GM23338 (cell line): ENCODE measurements around the gene CREB3L2. TPM values are rescaled to one million over a fixed set of nuclear protein-coding genes. Genes with fewer than 3 reads are reported as not detected.

Source experiments
- ATAC-seq: fragments of 200-7000 bp; cut with Tn5 transposase; 3 replicates; pipeline ENCODE4 v1.9.1; 2020
- DNase-seq: peaks from one replicate; pipeline ENCODE4 v3.0.0-alpha.2; 2015; ENCODE audit warnings: low spot score
- H2AFZ ChIP-seq: fragments of 200-600 bp; sonication (generic); 2 replicates; pipeline ENCODE4 v1.8.0; 2016; ENCODE audit warnings: antibody characterized with exemption, mild to moderate bottlenecking, moderate library complexity
- H3F3A ChIP-seq: fragments of 200-600 bp; sonication (generic); replicated peaks from 2 replicates; pipeline ENCODE4 v1.8.0; 2017; ENCODE audit warnings: antibody characterized with exemption, mixed run types, low read depth
- H3K27ac ChIP-seq: fragments of 200-600 bp; sonication (generic); 2 replicates; pipeline ENCODE4 v1.6.1; 2016; ENCODE audit warnings: low read depth
- H3K27me3 ChIP-seq: fragments of 200-600 bp; sonication (generic); 2 replicates; pipeline ENCODE4 v1.8.0; 2016; ENCODE audit warnings: mild to moderate bottlenecking, mixed run types, moderate library complexity; ENCODE audit not compliant: insufficient read depth
- H3K36me3 ChIP-seq: fragments of 200-600 bp; sonication (generic); 2 replicates; pipeline ENCODE4 v1.8.0; 2016; ENCODE audit warnings: mild to moderate bottlenecking; ENCODE audit not compliant: insufficient read depth
- H3K4me1 ChIP-seq: fragments of 200-600 bp; sonication (generic); 2 replicates; pipeline ENCODE4 v1.8.0; 2016; ENCODE audit warnings: mild to moderate bottlenecking, moderate library complexity; ENCODE audit not compliant: insufficient read depth
- H3K4me2 ChIP-seq: fragments of 200-600 bp; sonication (generic); 2 replicates; pipeline ENCODE4 v1.7.1; 2017; ENCODE audit warnings: mixed run types
- H3K4me3 ChIP-seq: fragments of 200-600 bp; sonication (generic); 2 replicates; pipeline ENCODE4 v1.6.1; 2016; ENCODE audit warnings: mixed run types
- H3K79me2 ChIP-seq: fragments of 200-600 bp; sonication (generic); replicated peaks from 2 replicates; pipeline ENCODE4 v1.8.0; 2017; ENCODE audit warnings: mild to moderate bottlenecking; ENCODE audit not compliant: insufficient read depth
- H3K9me2 ChIP-seq: fragments of 200-600 bp; sonication (generic); 2 replicates; pipeline ENCODE4 v1.8.0; 2017; ENCODE audit not compliant: insufficient read depth
- H4K20me1 ChIP-seq: fragments of 200-600 bp; sonication (generic); replicated peaks from 2 replicates; pipeline ENCODE4 v1.8.0; 2017; ENCODE audit warnings: mild to moderate bottlenecking; ENCODE audit not compliant: insufficient read depth
- H3K27ac Mint-ChIP-seq: 2 replicates; pipeline ENCODE4 v1.8.0; 2020; ENCODE audit warnings: inconsistent platforms, mild to moderate bottlenecking, moderate library complexity, mixed read lengths
- H3K27me3 Mint-ChIP-seq: 3 replicates; pipeline ENCODE4 v1.8.0; 2022; ENCODE audit warnings: low read depth, mild to moderate bottlenecking, moderate library complexity, mixed read lengths, inconsistent platforms; ENCODE audit not compliant: insufficient read depth, poor library complexity
- H3K36me3 Mint-ChIP-seq: 3 replicates; pipeline ENCODE4 v1.8.0; 2021; ENCODE audit warnings: low read depth, mild to moderate bottlenecking, inconsistent platforms, moderate library complexity, mixed read lengths
- H3K4me1 Mint-ChIP-seq: 3 replicates; pipeline ENCODE4 v1.8.0; 2020; ENCODE audit warnings: mild to moderate bottlenecking, inconsistent platforms, mixed read lengths
- H3K4me3 Mint-ChIP-seq: 3 replicates; pipeline ENCODE4 v1.8.0; 2021; ENCODE audit warnings: moderate library complexity, mild to moderate bottlenecking, inconsistent platforms, mixed read lengths
- H3K9me3 Mint-ChIP-seq: 3 replicates; pipeline ENCODE4 v1.8.0; 2020; ENCODE audit warnings: moderate library complexity, mild to moderate bottlenecking, inconsistent platforms, mixed read lengths
- CREB1 ChIP-seq: fragments of 250-450 bp; sonication (Bioruptor Pico); IDR thresholded peaks from 2 replicates; pipeline ENCODE4 v1.5.0; 2020; ENCODE audit warnings: low read depth, mild to moderate bottlenecking, moderate library complexity
- EZH2 ChIP-seq: fragments of 200-600 bp; sonication (generic); IDR thresholded peaks from one replicate; pipeline ENCODE4 v1.8.0; 2017; ENCODE audit warnings: antibody characterized with exemption, mild to moderate bottlenecking, low read depth; ENCODE audit not compliant: unreplicated experiment
- EZH2phosphoT487 ChIP-seq: fragments of 200-600 bp; sonication (generic); IDR thresholded peaks from one replicate; pipeline ENCODE4 v1.8.1; 2018; ENCODE audit warnings: antibody characterized with exemption; ENCODE audit not compliant: unreplicated experiment
- JUNB ChIP-seq: IDR thresholded peaks from one replicate; pipeline ENCODE4 v1.6.1; 2016; ENCODE audit warnings: antibody characterized with exemption; ENCODE audit not compliant: unreplicated experiment
- NANOG ChIP-seq: IDR thresholded peaks from 2 replicates; pipeline ENCODE4 v1.6.1; 2016; ENCODE audit warnings: antibody characterized with exemption, borderline replicate concordance
- POLR2AphosphoS5 ChIP-seq: IDR thresholded peaks from 2 replicates; pipeline ENCODE4 v1.6.1; 2016; ENCODE audit warnings: antibody characterized with exemption, low read depth
- STAT1 ChIP-seq: IDR thresholded peaks from one replicate; pipeline ENCODE4 v1.6.1; 2016; ENCODE audit warnings: antibody characterized with exemption; ENCODE audit not compliant: unreplicated experiment
- ZNF114 ChIP-seq: fragments of 250-450 bp; sonication (Bioruptor Pico); IDR thresholded peaks from 2 replicates; pipeline ENCODE4 v1.5.0; 2020; ENCODE audit warnings: mild to moderate bottlenecking, moderate library complexity
- ZNF331 ChIP-seq: fragments of 250-450 bp; sonication (Bioruptor Pico); IDR thresholded peaks from 2 replicates; pipeline ENCODE4 v1.5.0; 2020; ENCODE audit warnings: low read depth, mild to moderate bottlenecking, moderate library complexity
- polyA plus RNA-seq: library from polyadenylated mRNA; unstranded; fragments of >200 nt; fragmentation: Nextera tagmentation; extraction: Ambion mirVana; gene quantifications from 2 replicates; pipeline ENCODE4 v1.2.1, GENCODE V29; 2016
- total RNA-seq: library from RNA; depleted of rRNA; stranded (reverse); fragments of >200 nt; shearing (Covaris generic); gene quantifications from 2 replicates; pipeline ENCODE4 v1.2.3, GENCODE V29; 2014
- TF ChIP-seq, protein P1 (sequence below), 2 experiments: fragments of 200-600 bp in 1 of 2; sonication (generic) in 1 of 2; conservative IDR thresholded peaks; 2 replicates each; pipeline versions ENCODE4 v1.5.1 to v1.6.1; 2016 to 2017; ENCODE audit warnings: antibody characterized with exemption in 2 of 2, low read depth in 2 of 2, mild to moderate bottlenecking in 2 of 2, moderate library complexity in 1 of 2
- TF ChIP-seq, protein P2 (sequence below): fragments of 250-450 bp; sonication (Bioruptor Pico); IDR thresholded peaks from 2 replicates; pipeline ENCODE4 v1.5.0; 2020; ENCODE audit warnings: mild to moderate bottlenecking, moderate library complexity
- TF ChIP-seq, protein P3 (sequence below): IDR thresholded peaks from one replicate; pipeline ENCODE4 v1.6.1; 2018; ENCODE audit warnings: antibody characterized with exemption; ENCODE audit not compliant: unreplicated experiment

The CREB3L2 gene
- total and polyA plus RNA-seq, 2 experiments from 2014 or later, result 14.5 to 27.1 TPM

DNA sequence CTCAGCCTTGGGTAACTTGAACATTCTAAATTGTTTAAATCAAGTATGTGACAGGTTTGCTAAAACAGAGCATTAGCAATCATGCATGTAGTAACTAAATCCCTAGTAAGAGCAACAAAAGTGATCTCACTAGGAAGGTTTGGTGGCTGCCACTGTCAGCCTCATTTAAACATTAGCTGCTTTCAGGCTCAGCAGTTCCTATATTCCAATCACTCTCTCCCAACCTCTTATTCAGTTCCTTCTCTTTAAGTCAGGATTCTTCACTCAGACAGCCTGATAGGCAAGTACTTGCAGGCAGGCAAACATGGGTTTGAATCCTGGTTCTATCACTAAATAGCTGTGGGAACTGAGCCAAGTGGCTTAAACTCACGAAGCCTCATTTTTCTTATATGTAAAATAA is 3.6 kb downstream of the CREB3L2 start:
- no peak overlapping the region for H3K27ac ChIP-seq
- H3K79me2 ChIP-seq, result peaks cover 84% of the 10 kb centered on the region
- no peaks in the 10 kb centered on the region for H3K9me3 Mint-ChIP-seq
- no peaks in the 10 kb centered on the region for H3F3A ChIP-seq
- H3K4me1 Mint-ChIP-seq, result peaks cover 24% of the 10 kb centered on the region
- peaks cover 7% of the 10 kb centered on the region for H3K27me3 Mint-ChIP-seq
- no peak for DNase-seq
- no peak overlapping the region for H3K4me3 Mint-ChIP-seq
- no peaks in the 10 kb centered on the region for H3K27me3 ChIP-seq
- no peak for TF ChIP-seq EZH2
- no peak for TF ChIP-seq JUNB
- no peak for TF ChIP-seq CREB1 (CRISPR knock-in tag)
- TF ChIP-seq, protein P1, sequence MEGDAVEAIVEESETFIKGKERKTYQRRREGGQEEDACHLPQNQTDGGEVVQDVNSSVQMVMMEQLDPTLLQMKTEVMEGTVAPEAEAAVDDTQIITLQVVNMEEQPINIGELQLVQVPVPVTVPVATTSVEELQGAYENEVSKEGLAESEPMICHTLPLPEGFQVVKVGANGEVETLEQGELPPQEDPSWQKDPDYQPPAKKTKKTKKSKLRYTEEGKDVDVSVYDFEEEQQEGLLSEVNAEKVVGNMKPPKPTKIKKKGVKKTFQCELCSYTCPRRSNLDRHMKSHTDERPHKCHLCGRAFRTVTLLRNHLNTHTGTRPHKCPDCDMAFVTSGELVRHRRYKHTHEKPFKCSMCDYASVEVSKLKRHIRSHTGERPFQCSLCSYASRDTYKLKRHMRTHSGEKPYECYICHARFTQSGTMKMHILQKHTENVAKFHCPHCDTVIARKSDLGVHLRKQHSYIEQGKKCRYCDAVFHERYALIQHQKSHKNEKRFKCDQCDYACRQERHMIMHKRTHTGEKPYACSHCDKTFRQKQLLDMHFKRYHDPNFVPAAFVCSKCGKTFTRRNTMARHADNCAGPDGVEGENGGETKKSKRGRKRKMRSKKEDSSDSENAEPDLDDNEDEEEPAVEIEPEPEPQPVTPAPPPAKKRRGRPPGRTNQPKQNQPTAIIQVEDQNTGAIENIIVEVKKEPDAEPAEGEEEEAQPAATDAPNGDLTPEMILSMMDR (conservative IDR thresholded peaks at IDR 0.05; ENCODE audit: low read depth in 2 of 2), result no peak
- TF ChIP-seq, protein P2, sequence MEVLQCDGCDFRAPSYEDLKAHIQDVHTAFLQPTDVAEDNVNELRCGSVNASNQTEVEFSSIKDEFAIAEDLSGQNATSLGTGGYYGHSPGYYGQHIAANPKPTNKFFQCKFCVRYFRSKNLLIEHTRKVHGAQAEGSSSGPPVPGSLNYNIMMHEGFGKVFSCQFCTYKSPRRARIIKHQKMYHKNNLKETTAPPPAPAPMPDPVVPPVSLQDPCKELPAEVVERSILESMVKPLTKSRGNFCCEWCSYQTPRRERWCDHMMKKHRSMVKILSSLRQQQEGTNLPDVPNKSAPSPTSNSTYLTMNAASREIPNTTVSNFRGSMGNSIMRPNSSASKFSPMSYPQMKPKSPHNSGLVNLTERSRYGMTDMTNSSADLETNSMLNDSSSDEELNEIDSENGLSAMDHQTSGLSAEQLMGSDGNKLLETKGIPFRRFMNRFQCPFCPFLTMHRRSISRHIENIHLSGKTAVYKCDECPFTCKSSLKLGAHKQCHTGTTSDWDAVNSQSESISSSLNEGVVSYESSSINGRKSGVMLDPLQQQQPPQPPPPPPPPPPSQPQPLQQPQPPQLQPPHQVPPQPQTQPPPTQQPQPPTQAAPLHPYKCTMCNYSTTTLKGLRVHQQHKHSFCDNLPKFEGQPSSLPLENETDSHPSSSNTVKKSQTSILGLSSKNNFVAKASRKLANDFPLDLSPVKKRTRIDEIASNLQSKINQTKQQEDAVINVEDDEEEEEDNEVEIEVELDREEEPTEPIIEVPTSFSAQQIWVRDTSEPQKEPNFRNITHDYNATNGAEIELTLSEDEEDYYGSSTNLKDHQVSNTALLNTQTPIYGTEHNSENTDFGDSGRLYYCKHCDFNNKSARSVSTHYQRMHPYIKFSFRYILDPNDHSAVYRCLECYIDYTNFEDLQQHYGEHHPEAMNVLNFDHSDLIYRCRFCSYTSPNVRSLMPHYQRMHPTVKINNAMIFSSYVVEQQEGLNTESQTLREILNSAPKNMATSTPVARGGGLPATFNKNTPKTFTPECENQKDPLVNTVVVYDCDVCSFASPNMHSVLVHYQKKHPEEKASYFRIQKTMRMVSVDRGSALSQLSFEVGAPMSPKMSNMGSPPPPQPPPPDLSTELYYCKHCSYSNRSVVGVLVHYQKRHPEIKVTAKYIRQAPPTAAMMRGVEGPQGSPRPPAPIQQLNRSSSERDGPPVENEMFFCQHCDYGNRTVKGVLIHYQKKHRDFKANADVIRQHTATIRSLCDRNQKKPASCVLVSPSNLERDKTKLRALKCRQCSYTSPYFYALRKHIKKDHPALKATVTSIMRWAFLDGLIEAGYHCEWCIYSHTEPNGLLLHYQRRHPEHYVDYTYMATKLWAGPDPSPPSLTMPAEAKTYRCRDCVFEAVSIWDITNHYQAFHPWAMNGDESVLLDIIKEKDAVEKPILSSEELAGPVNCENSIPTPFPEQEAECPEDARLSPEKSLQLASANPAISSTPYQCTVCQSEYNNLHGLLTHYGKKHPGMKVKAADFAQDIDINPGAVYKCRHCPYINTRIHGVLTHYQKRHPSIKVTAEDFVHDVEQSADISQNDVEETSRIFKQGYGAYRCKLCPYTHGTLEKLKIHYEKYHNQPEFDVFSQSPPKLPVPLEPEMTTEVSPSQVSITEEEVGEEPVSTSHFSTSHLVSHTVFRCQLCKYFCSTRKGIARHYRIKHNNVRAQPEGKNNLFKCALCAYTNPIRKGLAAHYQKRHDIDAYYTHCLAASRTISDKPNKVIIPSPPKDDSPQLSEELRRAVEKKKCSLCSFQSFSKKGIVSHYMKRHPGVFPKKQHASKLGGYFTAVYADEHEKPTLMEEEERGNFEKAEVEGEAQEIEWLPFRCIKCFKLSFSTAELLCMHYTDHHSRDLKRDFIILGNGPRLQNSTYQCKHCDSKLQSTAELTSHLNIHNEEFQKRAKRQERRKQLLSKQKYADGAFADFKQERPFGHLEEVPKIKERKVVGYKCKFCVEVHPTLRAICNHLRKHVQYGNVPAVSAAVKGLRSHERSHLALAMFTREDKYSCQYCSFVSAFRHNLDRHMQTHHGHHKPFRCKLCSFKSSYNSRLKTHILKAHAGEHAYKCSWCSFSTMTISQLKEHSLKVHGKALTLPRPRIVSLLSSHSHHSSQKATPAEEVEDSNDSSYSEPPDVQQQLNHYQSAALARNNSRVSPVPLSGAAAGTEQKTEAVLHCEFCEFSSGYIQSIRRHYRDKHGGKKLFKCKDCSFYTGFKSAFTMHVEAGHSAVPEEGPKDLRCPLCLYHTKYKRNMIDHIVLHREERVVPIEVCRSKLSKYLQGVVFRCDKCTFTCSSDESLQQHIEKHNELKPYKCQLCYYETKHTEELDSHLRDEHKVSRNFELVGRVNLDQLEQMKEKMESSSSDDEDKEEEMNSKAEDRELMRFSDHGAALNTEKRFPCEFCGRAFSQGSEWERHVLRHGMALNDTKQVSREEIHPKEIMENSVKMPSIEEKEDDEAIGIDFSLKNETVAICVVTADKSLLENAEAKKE (CRISPR knock-in tag), result no peak
- no peak for TF ChIP-seq ZNF114
- no peak for TF ChIP-seq NANOG
- TF ChIP-seq, protein P3, sequence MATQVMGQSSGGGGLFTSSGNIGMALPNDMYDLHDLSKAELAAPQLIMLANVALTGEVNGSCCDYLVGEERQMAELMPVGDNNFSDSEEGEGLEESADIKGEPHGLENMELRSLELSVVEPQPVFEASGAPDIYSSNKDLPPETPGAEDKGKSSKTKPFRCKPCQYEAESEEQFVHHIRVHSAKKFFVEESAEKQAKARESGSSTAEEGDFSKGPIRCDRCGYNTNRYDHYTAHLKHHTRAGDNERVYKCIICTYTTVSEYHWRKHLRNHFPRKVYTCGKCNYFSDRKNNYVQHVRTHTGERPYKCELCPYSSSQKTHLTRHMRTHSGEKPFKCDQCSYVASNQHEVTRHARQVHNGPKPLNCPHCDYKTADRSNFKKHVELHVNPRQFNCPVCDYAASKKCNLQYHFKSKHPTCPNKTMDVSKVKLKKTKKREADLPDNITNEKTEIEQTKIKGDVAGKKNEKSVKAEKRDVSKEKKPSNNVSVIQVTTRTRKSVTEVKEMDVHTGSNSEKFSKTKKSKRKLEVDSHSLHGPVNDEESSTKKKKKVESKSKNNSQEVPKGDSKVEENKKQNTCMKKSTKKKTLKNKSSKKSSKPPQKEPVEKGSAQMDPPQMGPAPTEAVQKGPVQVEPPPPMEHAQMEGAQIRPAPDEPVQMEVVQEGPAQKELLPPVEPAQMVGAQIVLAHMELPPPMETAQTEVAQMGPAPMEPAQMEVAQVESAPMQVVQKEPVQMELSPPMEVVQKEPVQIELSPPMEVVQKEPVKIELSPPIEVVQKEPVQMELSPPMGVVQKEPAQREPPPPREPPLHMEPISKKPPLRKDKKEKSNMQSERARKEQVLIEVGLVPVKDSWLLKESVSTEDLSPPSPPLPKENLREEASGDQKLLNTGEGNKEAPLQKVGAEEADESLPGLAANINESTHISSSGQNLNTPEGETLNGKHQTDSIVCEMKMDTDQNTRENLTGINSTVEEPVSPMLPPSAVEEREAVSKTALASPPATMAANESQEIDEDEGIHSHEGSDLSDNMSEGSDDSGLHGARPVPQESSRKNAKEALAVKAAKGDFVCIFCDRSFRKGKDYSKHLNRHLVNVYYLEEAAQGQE, result no peak
- TF ChIP-seq EZH2phosphoT487, result no peak
- TF ChIP-seq POLR2AphosphoS5, result no peak
- TF ChIP-seq ZNF331 (CRISPR knock-in tag), result no peak
- no peak for TF ChIP-seq STAT1
- H2AFZ ChIP-seq, result no peak overlapping the region
- no peak overlapping the region for H3K4me2 ChIP-seq
- H3K4me1 ChIP-seq, result peaks cover 28% of the 10 kb centered on the region; the same call in 1 of the 2 replicates
- no peaks in the 10 kb centered on the region for H3K9me2 ChIP-seq
- peaks cover 10% of the 10 kb centered on the region; the same call in 2 of the 3 replicates for H3K36me3 Mint-ChIP-seq
- no peak overlapping the region for H3K4me3 ChIP-seq
- no peak for ATAC-seq
- peaks cover 4% of the 10 kb centered on the region; the same call in 1 of the 2 replicates for H4K20me1 ChIP-seq
- 0 out of 2 replicates have a peak, but pooled peaks cover 2% of the 10 kb centered on the region for H3K36me3 ChIP-seq
- H3K27ac Mint-ChIP-seq, result no peak overlapping the region
